Activated T-cell treated with anti-CD3 and anti-CD28 coated beads for 1 hour (primary cell): Measurements from ENCODE around the gene UBE2D2.
"Not testable (repeated sequence)": the region's sequence is repeated elsewhere in the genome, so short reads cannot be mapped to it uniquely, and the experiment has no call there.

ENCODE experiments used
- DNase-seq: peaks from one replicate; pipeline ENCODE4 v3.0.0-alpha.2; 2020; ENCODE audit warnings: low read depth

UBE2D2 gene

GRCh38 chr5:139584137-139584536 is 23.0 kb downstream of the UBE2D2 start:
- no peak for DNase-seq

- not testable (repeated sequence) for DNase-seq
These were observed 27.0 kb downstream of the UBE2D2 start for GRCh38 chr5:139588116-139588515.

- DNase-seq: no peak
These were observed 27.8 kb downstream of the UBE2D2 start for GRCh38 chr5:139588962-139589361.

GRCh38 chr5:139592289-139592688 is 31.1 kb downstream of the UBE2D2 start:
- DNase-seq: no peak

GRCh38 chr5:139593076-139593475 is 31.9 kb downstream of the UBE2D2 start:
- DNase-seq: not testable (repeated sequence)

GRCh38 chr5:139593716-139594319 is 32.7 kb downstream of the UBE2D2 start:
- no peak for DNase-seq

GRCh38 chr5:139597134-139597533 is 36.0 kb downstream of the UBE2D2 start:
- no peak for DNase-seq

- DNase-seq: not testable (repeated sequence)
These were observed 37.4 kb downstream of the UBE2D2 start for GRCh38 chr5:139598601-139598965.

- no peak for DNase-seq
These were observed 39.3 kb downstream of the UBE2D2 start for GRCh38 chr5:139600336-139600949.

- DNase-seq: no peak
These were observed 40.3 kb downstream of the UBE2D2 start for GRCh38 chr5:139601429-139601828.

GRCh38 chr5:139601948-139602347 is 40.8 kb downstream of the UBE2D2 start:
- DNase-seq: not testable (repeated sequence)

- DNase-seq: no peak
These were observed 44.7 kb downstream of the UBE2D2 start for GRCh38 chr5:139605887-139606286.

- no peak for DNase-seq
These were observed 50.8 kb downstream of the UBE2D2 start for GRCh38 chr5:139611703-139612584.

- DNase-seq: no peak
These were observed 58.7 kb downstream of the UBE2D2 start for GRCh38 chr5:139619861-139620260.

GRCh38 chr5:139625398-139625797 is 64.3 kb downstream of the UBE2D2 start:
- not testable (repeated sequence) for DNase-seq

- DNase-seq: no peak
These were observed 69.7 kb downstream of the UBE2D2 start for GRCh38 chr5:139630855-139631254.

GRCh38 chr5:139631520-139632165 is 70.5 kb downstream of the UBE2D2 start:
- no peak for DNase-seq

- DNase-seq: peak; percentile 53
These were observed 72.3 kb downstream of the UBE2D2 start for GRCh38 chr5:139633295-139634027.

- DNase-seq: no peak
These were observed 72.8 kb downstream of the UBE2D2 start for GRCh38 chr5:139634028-139634325.

GRCh38 chr5:139634541-139634940 is 73.4 kb downstream of the UBE2D2 start:
- DNase-seq: no peak

GRCh38 chr5:139635191-139635590 is 74.1 kb downstream of the UBE2D2 start:
- DNase-seq: no peak

GRCh38 chr5:139635606-139636206 is 74.6 kb downstream of the UBE2D2 start:
- no peak for DNase-seq
